K562 (cell line): Measurements from ENCODE around the gene ABCA7. TPM values are rescaled to one million over a fixed set of nuclear protein-coding genes. Genes with fewer than 3 reads are reported as not detected.

Experiments used
- ATAC-seq: fragments of 200-7000 bp; cut with Tn5 transposase; 3 replicates; pipeline ENCODE4 v1.9.1; 2020; ENCODE audit warnings: moderate library complexity
- BruUV-seq: library from RNA; stranded (reverse); fragments of 400-500 nt; replicated peaks from 2 replicates; lab custom pipeline; 2021; lab: Mats Ljungman, UMichigan
- CTCF ChIA-PET: fragments of 300-600 bp; formaldehyde crosslinking; extraction: SDS; loops from one replicate; lab custom pipeline; 2021; ENCODE audit warnings: low intra/inter-chr PET ratio; lab: Yijun Ruan, JAX
- POLR2A ChIA-PET: fragments of 300-600, 350-650 bp; sonication (Branson Sonifier 250); formaldehyde crosslinking; extraction: SDS; loops from one replicate; lab custom pipeline; 2021; ENCODE audit warnings: antibody characterized with exemption, inconsistent platforms; lab: Yijun Ruan, JAX
- DNase-seq, 4 experiments: peaks; one replicate each; pipeline versions ENCODE4 v3.0.0 to v3.0.0-alpha.2; 2011 to 2018; ENCODE audit warnings: low spot score in 3 of 4, mixed read lengths in 3 of 4; ENCODE audit errors: extremely low read depth in 1 of 4
- FAIRE-seq: peaks from 2 replicates; lab custom pipeline; 2011; peaks lifted over from hg19 to GRCh38; lab: Jason Lieb, UNC
- H2AFZ ChIP-seq: 2 replicates; pipeline ENCODE4 v1.6.0; 2011; ENCODE audit warnings: low read depth, low read length, control low read depth, inconsistent platforms
- H3K27ac ChIP-seq: fragments of 200-600 bp; 3 replicates; pipeline ENCODE4 v1.8.0; 2011; ENCODE audit warnings: low read depth, mild to moderate bottlenecking, control low read depth, inconsistent platforms, low read length, moderate library complexity, mixed read lengths; ENCODE audit errors: extremely low read depth
- H3K27me3 ChIP-seq, 2 experiments: fragments of 300-600 bp in 1 of 2; 2 replicates in 1 of 2; 3 replicates in 1 of 2; pipeline versions ENCODE4 v1.6.0 to v1.8.0; 2011; ENCODE audit warnings: inconsistent platforms in 2 of 2, low read length in 2 of 2, mild to moderate bottlenecking in 1 of 2, mixed read lengths in 1 of 2, moderate library complexity in 1 of 2; ENCODE audit not compliant: control insufficient read depth in 2 of 2, insufficient read depth in 2 of 2
- H3K36me3 ChIP-seq: fragments of 300-600 bp; 3 replicates; pipeline ENCODE4 v1.8.0; 2011; ENCODE audit warnings: mild to moderate bottlenecking, low read length, inconsistent platforms; ENCODE audit not compliant: control insufficient read depth, insufficient read depth
- H3K4me1 ChIP-seq, 2 experiments: fragments of 200-600 bp in 1 of 2; replicated peaks in 1 of 2; 2 replicates in 1 of 2; 3 replicates in 1 of 2; pipeline versions ENCODE4 v1.5.1 to v1.8.0; 2011; ENCODE audit warnings: inconsistent platforms in 2 of 2, low read length in 2 of 2, mild to moderate bottlenecking in 1 of 2, mixed read lengths in 1 of 2, moderate library complexity in 1 of 2; ENCODE audit not compliant: control insufficient read depth in 2 of 2, insufficient read depth in 2 of 2
- H3K4me2 ChIP-seq: 2 replicates; pipeline ENCODE4 v1.6.1; 2011; ENCODE audit warnings: low read length, control low read depth, inconsistent platforms, mixed read lengths; ENCODE audit not compliant: insufficient read depth
- H3K4me3 ChIP-seq: fragments of 200-600 bp; sonication (generic), shearing (Covaris generic); 2 replicates; pipeline ENCODE4 v1.5.1; 2016; ENCODE audit warnings: control low read depth, inconsistent platforms
- H3K79me2 ChIP-seq: fragments of 200-600 bp; 3 replicates; pipeline ENCODE4 v1.8.0; 2011; ENCODE audit warnings: low read length, inconsistent platforms; ENCODE audit not compliant: control insufficient read depth, insufficient read depth
- H3K9ac ChIP-seq, 2 experiments: 2 replicates each; pipeline versions ENCODE4 v1.6.0 to v1.6.1; 2011; ENCODE audit warnings: low read depth in 2 of 2, low read length in 2 of 2, control low read depth in 1 of 2, inconsistent platforms in 1 of 2, mild to moderate bottlenecking in 1 of 2, mixed read lengths in 1 of 2; ENCODE audit not compliant: insufficient read depth in 1 of 2
- H3K9me1 ChIP-seq: one replicate; pipeline ENCODE4 v1.6.0; 2011; ENCODE audit warnings: inconsistent platforms, mild to moderate bottlenecking, low read length, moderate library complexity; ENCODE audit not compliant: control insufficient read depth, insufficient read depth
- H3K9me3 ChIP-seq: replicated peaks from 2 replicates; pipeline ENCODE4 v1.5.1; 2011; ENCODE audit warnings: low read depth, low read length, inconsistent platforms; ENCODE audit not compliant: control insufficient read depth, insufficient read depth
- H4K20me1 ChIP-seq: replicated peaks from 2 replicates; pipeline ENCODE4 v1.6.1; 2011; ENCODE audit warnings: low read length, inconsistent platforms, mixed read lengths; ENCODE audit not compliant: control insufficient read depth, insufficient read depth
- BRCA1 ChIP-seq, 2 experiments: fragments of 450-650 bp in 1 of 2; sonication (generic) in 1 of 2; formaldehyde crosslinking in 1 of 2; IDR thresholded peaks; 2 replicates each; pipeline versions ENCODE4 v1.5.0 to v1.6.1; 2017 to 2020; ENCODE audit warnings: mild to moderate bottlenecking in 1 of 2, missing genetic modification reagents in 1 of 2
- BRD4 ChIP-seq: fragments of 200-600 bp; sonication (generic); IDR thresholded peaks from 2 replicates; pipeline ENCODE4 v1.6.1; 2017; ENCODE audit warnings: inconsistent platforms
- CEBPG ChIP-seq, 3 experiments: fragments of 200-800 bp in 1 of 3; sonication (Bioruptor generic) in 1 of 3; sonication (generic) in 1 of 3; formaldehyde crosslinking in 1 of 3; IDR thresholded peaks in 2 of 3; conservative IDR thresholded peaks in 1 of 3; 2 replicates each; pipeline versions ENCODE4 v1.6.1 to v1.8.0; 2016 to 2022; ENCODE audit warnings: missing compliant biosample characterization in 2 of 3, missing genetic modification characterization in 2 of 3, mild to moderate bottlenecking in 1 of 3, missing genetic modification reagents in 1 of 3
- E2F3 ChIP-seq: fragments of 250-450 bp; sonication (Bioruptor Pico); IDR thresholded peaks from 2 replicates; pipeline ENCODE4 v1.4.0; 2020; ENCODE audit warnings: mild to moderate bottlenecking
- GATA2 ChIP-seq: sonication (generic); formaldehyde crosslinking; IDR thresholded peaks from 2 replicates; pipeline ENCODE4 v1.4.0; 2020; ENCODE audit warnings: mild to moderate bottlenecking, missing genetic modification reagents
- KDM1A ChIP-seq, 2 experiments: fragments of 450-650 bp; IDR thresholded peaks; 2 replicates each; pipeline ENCODE4 v1.6.1; 2016; ENCODE audit warnings: mild to moderate bottlenecking in 2 of 2
- LCOR ChIP-seq: sonication (generic); formaldehyde crosslinking; IDR thresholded peaks from 2 replicates; pipeline ENCODE4 v1.8.0; 2022; ENCODE audit warnings: mild to moderate bottlenecking, missing genetic modification reagents
- MITF ChIP-seq: IDR thresholded peaks from 2 replicates; pipeline ENCODE4 v1.6.1; 2014; ENCODE audit warnings: antibody characterized with exemption
- NR1H2 ChIP-seq: sonication (generic); formaldehyde crosslinking; IDR thresholded peaks from 2 replicates; pipeline ENCODE4 v1.4.0; 2020; ENCODE audit warnings: mild to moderate bottlenecking, missing genetic modification reagents
- POLR2A ChIP-seq: fragments of 450-650 bp; conservative IDR thresholded peaks from 2 replicates; pipeline ENCODE4 v1.6.1; 2016
- POLR2H ChIP-seq: IDR thresholded peaks from 2 replicates; pipeline ENCODE4 v1.6.1; 2016; ENCODE audit warnings: missing genetic modification characterization, low read depth, mild to moderate bottlenecking, control low read depth, missing compliant biosample characterization, moderate library complexity
- RBM39 ChIP-seq: fragments of 200-400 bp; formaldehyde crosslinking; optimal IDR thresholded peaks from 2 replicates; pipeline ENCODE3; 2018; ENCODE audit warnings: low read depth, low read length
- TBP ChIP-seq: optimal IDR thresholded peaks from 2 replicates; pipeline ENCODE3; 2011; ENCODE audit warnings: low read depth, low read length, improper control_type of control experiment
- VEZF1 ChIP-seq: fragments of 200-800 bp; sonication (Bioruptor generic); IDR thresholded peaks from 2 replicates; pipeline ENCODE4 v1.6.1; 2017; ENCODE audit warnings: missing genetic modification characterization, missing compliant biosample characterization
- YY1 ChIP-seq, 3 experiments: IDR thresholded peaks; 2 replicates each; pipeline ENCODE4 v1.6.1; 2011; ENCODE audit warnings: low read length in 2 of 3, mild to moderate bottlenecking in 2 of 3, moderate library complexity in 2 of 3, borderline replicate concordance in 1 of 3, control low read depth in 1 of 3, low read depth in 1 of 3; ENCODE audit not compliant: insufficient read depth in 3 of 3, insufficient replicate concordance in 2 of 3, control insufficient read depth in 1 of 3, insufficient read length in 1 of 3; ENCODE audit errors: extremely low read depth in 1 of 3
- ZNF184 ChIP-seq: sonication (generic); formaldehyde crosslinking; IDR thresholded peaks from 2 replicates; pipeline ENCODE4 v1.5.0; 2020; ENCODE audit warnings: missing genetic modification reagents
- ZNF57 ChIP-seq: fragments of 450-650 bp; formaldehyde crosslinking; IDR thresholded peaks from 2 replicates; pipeline ENCODE4 v1.4.0; 2020; ENCODE audit warnings: mild to moderate bottlenecking, moderate library complexity
- WGBS: fragments of 100-300 bp; shearing (Covaris generic); methylation state at CpG from one replicate; pipeline ENCODE4 v1.1.6; 2016; ENCODE audit warnings: low coverage, mixed read lengths; ENCODE audit not compliant: insufficient coverage; ENCODE audit errors: missing lambda C conversion rate; 5-methylcytosine and 5-hydroxymethylcytosine counted together
- in situ Hi-C: fragments of 300-500 bp; cut with MboI; formaldehyde crosslinking; loops from 4 replicates; pipeline ENCODE4 v1.15.0; 2018; ENCODE audit warnings: inconsistent platforms, mixed read lengths
- intact Hi-C: fragments of 100-400 bp; cut with micrococcal nuclease; formaldehyde crosslinking; loops from 2 replicates; pipeline ENCODE4 v1.14.2; 2022
- polyA plus RNA-seq, 8 experiments: library from polyadenylated mRNA; depleted of rRNA in 4 of 8; stranded (reverse) in 5 of 8; unstranded in 3 of 8; fragments of >200 nt; fragmentation: Nextera tagmentation in 2 of 8; fragmentation: Illumina TruSeq in 1 of 8; extraction: Ambion mirVana in 2 of 8; extraction: Trizol in 1 of 8; gene quantifications; 2 replicates each; pipeline versions ENCODE4 v1.2.1 to v1.2.3, GENCODE V29; 2011 to 2014; ENCODE audit warnings: inconsistent platforms in 1 of 8, missing spikeins in 1 of 8
- total RNA-seq, 7 experiments: library from RNA; depleted of rRNA in 6 of 7; stranded (reverse); fragments of >200 nt in 6 of 7; fragmentation: Illumina TruSeq in 2 of 7; extraction: Trizol in 2 of 7; gene quantifications; 2 replicates each; pipeline versions ENCODE4 v1.2.1 to v1.2.3, GENCODE V29; 2011 to 2021; ENCODE audit warnings: low replicate concordance in 1 of 7
- TF ChIP-seq, protein P1 (sequence below): fragments of 250-450 bp; sonication (Bioruptor Pico); IDR thresholded peaks from 2 replicates; pipeline ENCODE4 v1.8.0; 2021; ENCODE audit warnings: moderate library complexity, mild to moderate bottlenecking, inconsistent platforms

Gene ABCA7
- total and polyA plus RNA-seq, 9 of the 15 experiments (the other 6 are each of a cell fraction or from before 2014, with no cell fraction given): 2.3 to 96.1 (median 31.2) TPM

- no peak for TF ChIP-seq VEZF1 (CRISPR knock-in tag)
- TF ChIP-seq GATA2 (CRISPR knock-in tag): no peak
- no peak for TF ChIP-seq NR1H2
- no peak for TF ChIP-seq TBP
- TF ChIP-seq ZNF57 (CRISPR knock-in tag): no peak
Measured at GRCh38 chr19:1049800-1050199, 9.9 kb downstream of the ABCA7 start (continued).

DNA sequence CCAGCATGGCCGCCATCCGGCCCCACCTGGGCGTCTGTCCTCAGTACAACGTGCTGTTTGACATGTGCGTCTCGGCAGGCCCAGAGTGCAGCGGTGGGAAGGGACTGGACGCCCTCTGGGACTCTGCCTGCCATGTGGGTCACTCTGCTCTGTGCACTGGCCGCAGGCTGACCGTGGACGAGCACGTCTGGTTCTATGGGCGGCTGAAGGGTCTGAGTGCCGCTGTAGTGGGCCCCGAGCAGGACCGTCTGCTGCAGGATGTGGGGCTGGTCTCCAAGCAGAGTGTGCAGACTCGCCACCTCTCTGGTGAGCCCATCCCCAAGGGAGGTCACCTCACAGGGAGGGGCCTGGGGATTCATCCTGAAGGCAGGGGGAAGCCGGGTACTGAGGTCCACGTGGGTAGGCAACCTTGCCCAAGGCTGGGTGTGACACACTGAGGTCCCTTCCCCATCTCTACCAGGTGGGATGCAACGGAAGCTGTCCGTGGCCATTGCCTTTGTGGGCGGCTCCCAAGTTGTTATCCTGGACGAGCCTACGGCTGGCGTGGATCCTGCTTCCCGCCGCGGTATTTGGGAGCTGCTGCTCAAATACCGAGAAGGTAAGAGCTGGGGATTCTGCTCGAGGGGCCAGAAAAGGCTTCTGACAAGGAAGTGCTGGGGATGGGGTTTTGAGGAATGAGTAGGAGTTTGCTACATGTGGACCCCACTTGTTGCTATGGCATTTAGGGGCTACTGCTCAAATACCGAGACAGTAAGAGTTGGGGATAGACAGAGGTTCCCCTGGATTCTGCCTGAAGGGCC is 11.3 kb downstream of the ABCA7 start:
- H3K27me3 ChIP-seq: no peaks in the 10 kb centered on the region
- H3K9me3 ChIP-seq: no peaks in the 10 kb centered on the region
- peaks cover 8% of the 10 kb centered on the region for H3K79me2 ChIP-seq
- ChIA-PET POLR2A (no interaction called here), CTCF (no interaction called here)
- H3K36me3 ChIP-seq: peaks cover 74% of the 10 kb centered on the region
- BruUV-seq: no TSS peak
- in situ Hi-C loops (no loop called here), intact Hi-C loops (no loop called here)
- no peak overlapping the region for H2AFZ ChIP-seq
- H3K4me1 ChIP-seq: peaks cover 0 to 65% of the 10 kb centered on the region in 2 experiments; a peak in 3 of 5 replicates
- H4K20me1 ChIP-seq: 0 out of 2 replicates have a peak, but pooled peaks cover 4% of the 10 kb centered on the region
- FAIRE-seq: no peak
- H3K9ac ChIP-seq: no peak overlapping the region
- 90% methylated on average over 30 of the region's 31 CpGs for WGBS
- no peak overlapping the region for H3K4me2 ChIP-seq
- H3K9me1 ChIP-seq: no peaks in the 10 kb centered on the region
- H3K27ac ChIP-seq: no peak overlapping the region
- DNase-seq: no peak
- H3K4me3 ChIP-seq: no peak overlapping the region
- ATAC-seq: no peak
- TF ChIP-seq POLR2H (tag): no peak
- no peak for TF ChIP-seq KDM1A (IDR thresholded peaks at IDR 0.05)
- TF ChIP-seq CEBPG (CRISPR knock-in tag; IDR thresholded peaks at IDR 0.05): no peak
- no peak for TF ChIP-seq CEBPG (tag; conservative IDR thresholded peaks at IDR 0.05 in 1 of 2, IDR thresholded peaks at IDR 0.05 in 1 of 2)
- TF ChIP-seq, protein P1, sequence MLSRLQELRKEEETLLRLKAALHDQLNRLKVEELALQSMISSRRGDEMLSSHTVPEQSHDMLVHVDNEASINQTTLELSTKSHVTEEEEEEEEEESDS (CRISPR knock-in tag): no peak
- no peak for TF ChIP-seq BRCA1 (IDR thresholded peaks at IDR 0.05)
- TF ChIP-seq BRCA1 (CRISPR knock-in tag; IDR thresholded peaks at IDR 0.05): no peak
- TF ChIP-seq BRD4: no peak
- no peak for TF ChIP-seq LCOR (CRISPR knock-in tag)
- TF ChIP-seq RBM39: no peak
- no peak for TF ChIP-seq E2F3 (CRISPR knock-in tag)
- peak in 1 of 3 experiments; percentile 13 for TF ChIP-seq YY1 (IDR thresholded peaks at IDR 0.05; ENCODE audit: borderline replicate concordance in 1 of 3, control insufficient read depth in 1 of 3, extremely low read depth in 1 of 3, insufficient read depth in 3 of 3, insufficient read length in 1 of 3, insufficient replicate concordance in 2 of 3, low read depth in 1 of 3, low read length in 2 of 3)
- no peak for TF ChIP-seq ZNF184 (CRISPR knock-in tag)
- peak; percentile 52 for TF ChIP-seq POLR2A
- no peak for TF ChIP-seq MITF
